Mesenchymal stem cell (in vitro differentiated cells and primary cell): Measurements from ENCODE around the gene OBSL1. TPM values are rescaled to one million over a fixed set of nuclear protein-coding genes. Genes with fewer than 3 reads are reported as not detected.

Experiments
- DNase-seq: peaks from one replicate; pipeline ENCODE4 v3.0.0-alpha.2; 2013
- H2AFZ ChIP-seq: one replicate; pipeline ENCODE4 v1.6.1; 2013; ENCODE audit warnings: low read depth, mild to moderate bottlenecking, control low read depth, inconsistent platforms, low read length, moderate library complexity
- H2AK5ac ChIP-seq: 2 replicates; pipeline ENCODE4 v1.6.1; 2013; ENCODE audit warnings: low read length, moderate library complexity, mild to moderate bottlenecking, inconsistent platforms; ENCODE audit not compliant: severe bottlenecking
- H2BK120ac ChIP-seq: one replicate; pipeline ENCODE4 v1.6.1; 2013; ENCODE audit warnings: low read depth, mild to moderate bottlenecking, inconsistent platforms, low read length, moderate library complexity
- H2BK12ac ChIP-seq, 2 experiments: one replicate each; pipeline ENCODE4 v1.6.1; 2013; ENCODE audit warnings: inconsistent platforms in 2 of 2, low read length in 2 of 2, mild to moderate bottlenecking in 2 of 2, moderate library complexity in 2 of 2, control low read depth in 1 of 2
- H2BK15ac ChIP-seq: one replicate; pipeline ENCODE4 v1.6.1; 2013; ENCODE audit warnings: mild to moderate bottlenecking, low read depth, inconsistent platforms; ENCODE audit not compliant: poor library complexity, severe bottlenecking
- H2BK5ac ChIP-seq: 2 replicates; pipeline ENCODE4 v1.6.1; 2013; ENCODE audit warnings: low read depth, mild to moderate bottlenecking, low read length, control low read depth, inconsistent platforms; ENCODE audit not compliant: poor library complexity, severe bottlenecking
- H3K14ac ChIP-seq, 2 experiments: one replicate each; pipeline ENCODE4 v1.6.1; 2013; ENCODE audit warnings: inconsistent platforms in 2 of 2, low read length in 2 of 2, control low read depth in 1 of 2, mild to moderate bottlenecking in 1 of 2, moderate library complexity in 1 of 2
- H3K18ac ChIP-seq, 2 experiments: one replicate each; pipeline ENCODE4 v1.6.1; 2013; ENCODE audit warnings: inconsistent platforms in 2 of 2, low read length in 2 of 2, control low read depth in 1 of 2, low read depth in 1 of 2, mild to moderate bottlenecking in 1 of 2
- H3K23ac ChIP-seq, 2 experiments: one replicate each; pipeline ENCODE4 v1.6.1; 2013; ENCODE audit warnings: inconsistent platforms in 2 of 2, low read length in 2 of 2, mild to moderate bottlenecking in 2 of 2, moderate library complexity in 2 of 2, control low read depth in 1 of 2
- H3K27ac ChIP-seq: 2 replicates; pipeline ENCODE4 v1.5.1; 2013; ENCODE audit warnings: mild to moderate bottlenecking, moderate library complexity, low read length, control low read depth, inconsistent platforms; ENCODE audit not compliant: poor library complexity, severe bottlenecking
- H3K27me3 ChIP-seq, 2 experiments: 2 replicates each; pipeline versions ENCODE4 v1.6.1 to v1.7.0; 2013; ENCODE audit warnings: low read length in 2 of 2, mild to moderate bottlenecking in 2 of 2, moderate library complexity in 2 of 2, control low read depth in 1 of 2, inconsistent platforms in 1 of 2; ENCODE audit not compliant: control insufficient read depth in 1 of 2, insufficient read depth in 1 of 2
- H3K36me3 ChIP-seq, 2 experiments: 2 replicates each; pipeline versions ENCODE4 v1.6.1 to v1.7.0; 2013; ENCODE audit warnings: low read length in 2 of 2, control low read depth in 1 of 2, inconsistent platforms in 1 of 2, low read depth in 1 of 2, mild to moderate bottlenecking in 1 of 2; ENCODE audit not compliant: insufficient read depth in 2 of 2, control insufficient read depth in 1 of 2
- H3K4ac ChIP-seq, 2 experiments: one replicate each; pipeline ENCODE4 v1.6.1; 2013; ENCODE audit warnings: inconsistent platforms in 2 of 2, low read length in 2 of 2, mild to moderate bottlenecking in 2 of 2, moderate library complexity in 2 of 2, control low read depth in 1 of 2, low read depth in 1 of 2
- H3K4me1 ChIP-seq: 2 replicates; pipeline ENCODE4 v1.6.1; 2013; ENCODE audit warnings: low read depth, low read length, control low read depth; ENCODE audit not compliant: control insufficient read depth, insufficient read depth
- H3K4me2 ChIP-seq: 2 replicates; pipeline ENCODE4 v1.6.1; 2013; ENCODE audit warnings: low read length, mild to moderate bottlenecking, inconsistent platforms; ENCODE audit not compliant: poor library complexity, severe bottlenecking
- H3K4me3 ChIP-seq, 2 experiments: 2 replicates each; pipeline versions ENCODE4 v1.5.1 to v1.7.0; 2013; ENCODE audit warnings: low read length in 2 of 2, mild to moderate bottlenecking in 2 of 2, control low read depth in 1 of 2, low read depth in 1 of 2; ENCODE audit not compliant: insufficient read depth in 1 of 2
- H3K79me1 ChIP-seq: replicated peaks from 2 replicates; pipeline ENCODE4 v1.6.1; 2013; ENCODE audit warnings: mild to moderate bottlenecking, control low read depth, low read length, inconsistent platforms; ENCODE audit not compliant: poor library complexity, severe bottlenecking
- H3K9ac ChIP-seq: 2 replicates; pipeline ENCODE4 v1.7.0; 2013; ENCODE audit warnings: mild to moderate bottlenecking, low read length, moderate library complexity
- H3K9me3 ChIP-seq: 2 replicates; pipeline ENCODE4 v1.7.0; 2013; ENCODE audit warnings: mild to moderate bottlenecking, low read length; ENCODE audit not compliant: control insufficient read depth
- H4K8ac ChIP-seq: one replicate; pipeline ENCODE4 v1.6.1; 2013; ENCODE audit warnings: inconsistent platforms, mild to moderate bottlenecking, low read length, moderate library complexity
- H4K91ac ChIP-seq: one replicate; pipeline ENCODE4 v1.6.1; 2013; ENCODE audit warnings: mild to moderate bottlenecking, low read length, inconsistent platforms
- WGBS: methylation state at CpG from one replicate; pipeline ENCODE4 v1.1.7; 2013; ENCODE audit warnings: mixed read lengths; 5-methylcytosine and 5-hydroxymethylcytosine counted together
- polyA plus RNA-seq, 2 experiments: library from polyadenylated mRNA; stranded (reverse); fragments of 200-250 nt; gene quantifications; one replicate each; pipeline ENCODE4 v1.2.3, GENCODE V29; 2013

The OBSL1 gene
- polyA plus RNA-seq (2013, experiment 1 of 2) = 19.4 TPM
- polyA plus RNA-seq (2013, experiment 2 of 2) = 20.0 TPM

DNA sequence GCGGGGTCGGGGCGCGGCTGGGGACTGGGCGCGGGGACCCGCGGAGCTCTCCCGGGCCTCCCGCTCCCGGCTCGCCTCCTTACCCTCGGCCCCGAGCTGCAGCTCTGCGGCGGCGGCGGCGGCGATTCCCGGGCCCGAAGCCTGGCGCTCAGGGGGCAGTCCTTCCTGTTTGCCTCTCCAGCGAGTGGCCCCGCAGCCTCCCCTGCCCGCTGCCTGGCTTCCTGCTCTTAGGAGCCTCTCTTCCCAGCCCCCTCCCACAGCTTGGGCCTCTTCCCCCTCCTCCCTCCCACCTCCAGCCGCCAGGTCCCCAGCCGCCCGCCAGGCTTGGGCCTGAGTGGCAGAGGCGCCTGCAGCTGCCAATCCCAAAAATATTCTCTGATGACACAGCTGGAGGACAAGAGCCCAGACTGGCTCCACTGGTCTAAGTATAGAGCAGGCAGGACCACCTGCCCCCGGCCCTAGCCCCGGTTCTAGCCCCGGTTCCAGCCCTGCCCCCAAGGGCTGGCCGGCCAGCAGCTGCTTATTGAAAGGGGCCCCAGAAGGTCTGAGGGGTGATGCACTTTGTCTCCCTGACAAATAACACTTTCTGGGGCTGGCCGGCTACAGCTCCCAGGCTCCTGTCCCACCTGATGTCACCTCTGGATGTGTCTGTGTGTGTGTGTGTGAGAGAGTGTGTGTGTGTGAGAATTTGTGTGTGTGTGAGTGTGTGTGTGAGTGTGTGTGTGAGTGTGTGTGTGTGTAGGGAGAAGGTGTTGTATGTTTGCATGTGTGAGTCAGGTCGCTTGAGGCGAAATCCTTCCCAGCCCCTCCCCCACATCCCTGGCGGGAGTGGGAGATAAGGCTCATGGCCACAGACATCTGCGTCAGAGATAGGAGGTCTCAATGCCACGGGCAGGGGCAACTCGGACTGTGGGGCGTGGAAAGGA is at the start of gene OBSL1:
OBSL1 (minus strand) TSS at position 229 of the 926 bp plus-strand sequence. CDS start 307 bp downstream, outside the sequence.
- Histone ChIP-seq H2BK15ac (peak within 1 kb of the TSS; percentile 89), H3K18ac (peak within 1 kb of the TSS; percentile 90 to 96), H3K4me1 (peaks cover 20% of the 10 kb centered on the region), H3K36me3 (peaks cover 20% of the 10 kb centered on the region in 2 experiments), H4K8ac (peak within 1 kb of the TSS; percentile 95), H3K79me1 (peaks cover 15% of the 10 kb centered on the region), H3K27me3 (peaks cover 20 to 22% of the 10 kb centered on the region in 2 experiments), H2BK5ac (peak within 1 kb of the TSS; percentile 12), H3K9me3 (no peaks in the 10 kb centered on the region), H2AK5ac (peak within 1 kb of the TSS; percentile 39), H3K4me2 (peak within 1 kb of the TSS; percentile 83), H4K91ac (peak within 1 kb of the TSS; percentile 93), H3K27ac (peak within 1 kb of the TSS; percentile 39), H2BK12ac (peak within 1 kb of the TSS; percentile 59 to 69), H2AFZ (peak within 1 kb of the TSS; percentile 83), H3K4me3 (peak within 1 kb of the TSS; percentile 77 to 88), H3K4ac (peak within 1 kb of the TSS; percentile 89 to 92), H2BK120ac (peak within 1 kb of the TSS; percentile 96), H3K9ac (peak within 1 kb of the TSS; percentile 80), H3K23ac (peak within 1 kb of the TSS; percentile 39 to 84), H3K14ac (peak within 1 kb of the TSS; percentile 17 to 96)
- peak; percentile 73 for DNase-seq
- WGBS = 3% methylated on average over 26 of the region's 42 CpGs

DNA sequence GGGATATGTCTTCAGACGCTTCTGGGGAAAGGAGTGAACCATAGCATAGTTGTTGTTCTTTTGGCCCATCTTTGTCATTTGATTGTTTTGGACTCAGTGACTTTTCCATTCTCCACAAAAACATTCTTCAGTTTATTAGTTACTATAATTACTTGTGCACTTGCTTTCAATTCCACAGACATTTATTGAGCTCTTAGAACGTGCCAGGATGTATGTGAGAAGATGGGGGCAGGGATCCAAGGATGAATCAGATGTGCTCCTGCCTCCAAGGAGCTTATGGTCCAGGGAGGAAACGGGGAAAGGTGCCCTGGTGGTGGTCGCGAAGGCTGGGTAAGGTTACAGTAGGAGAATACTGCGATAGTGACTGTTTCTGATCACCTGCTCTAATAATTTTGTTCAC is 49.2 kb upstream of the OBSL1 start:
- H3K4me1 ChIP-seq = no peaks in the 10 kb centered on the region
- no peak overlapping the region for H3K18ac ChIP-seq
- no peak overlapping the region for H2BK5ac ChIP-seq
- no peak overlapping the region for H3K4me2 ChIP-seq
- peaks cover 15 to 19% of the 10 kb centered on the region in 2 experiments for H3K27me3 ChIP-seq
- H3K23ac ChIP-seq = no peak overlapping the region
- H3K79me1 ChIP-seq = no peaks in the 10 kb centered on the region
- H4K91ac ChIP-seq = no peak overlapping the region
- H3K4me3 ChIP-seq = no peak overlapping the region
- H3K14ac ChIP-seq = no peak overlapping the region
- no peak overlapping the region for H3K4ac ChIP-seq
- H2BK120ac ChIP-seq = no peak overlapping the region
- peaks cover 12 to 14% of the 10 kb centered on the region in 2 experiments for H3K36me3 ChIP-seq
- H2BK15ac ChIP-seq = no peak overlapping the region
- no peaks in the 10 kb centered on the region for H3K9me3 ChIP-seq
- H2AFZ ChIP-seq = no peak overlapping the region
- no peak overlapping the region for H3K9ac ChIP-seq
- no peak overlapping the region for H2AK5ac ChIP-seq
- H3K27ac ChIP-seq = no peak overlapping the region
- H2BK12ac ChIP-seq = no peak overlapping the region
- DNase-seq = no peak
- WGBS = 89% methylated on average over 5 of the region's 6 CpGs
- H4K8ac ChIP-seq = no peak overlapping the region

DNA sequence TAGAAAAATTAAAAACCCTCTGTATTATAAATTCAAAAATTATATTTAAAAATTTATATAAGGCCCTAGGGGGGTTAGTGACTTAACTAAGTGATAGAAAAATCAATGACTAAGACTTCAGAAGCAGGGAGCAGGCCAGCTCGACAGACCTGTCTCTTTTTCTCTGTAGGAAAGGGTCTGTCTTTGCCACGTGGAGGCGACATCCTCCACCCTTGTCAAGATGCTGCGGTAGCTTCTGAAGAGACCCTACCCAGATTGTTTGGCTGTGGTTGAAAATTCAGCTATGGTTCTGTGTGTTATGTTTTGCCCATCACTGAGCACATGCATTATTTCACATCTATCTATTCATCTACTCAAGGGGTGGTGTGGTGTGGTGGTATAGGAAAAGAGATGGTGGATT is 47.9 kb upstream of the OBSL1 start:
- Histone ChIP-seq H3K4me1 (no peaks in the 10 kb centered on the region), H3K18ac (no peak overlapping the region), H3K79me1 (no peaks in the 10 kb centered on the region), H2BK120ac (no peak overlapping the region), H2AK5ac (no peak overlapping the region), H4K8ac (no peak overlapping the region), H3K23ac (no peak overlapping the region), H2BK5ac (no peak overlapping the region), H2BK12ac (no peak overlapping the region), H3K9me3 (no peaks in the 10 kb centered on the region), H4K91ac (no peak overlapping the region), H3K4me3 (no peak overlapping the region), H3K27me3 (peaks cover 11 to 14% of the 10 kb centered on the region in 2 experiments), H3K14ac (no peak overlapping the region), H2AFZ (no peak overlapping the region), H2BK15ac (no peak overlapping the region), H3K4me2 (no peak overlapping the region), H3K4ac (no peak overlapping the region), H3K27ac (no peak overlapping the region), H3K36me3 (peaks cover 25 to 27% of the 10 kb centered on the region in 2 experiments), H3K9ac (no peak overlapping the region)
- 23% methylated on average over 1 of the region's 4 CpGs for WGBS
- no peak for DNase-seq

DNA sequence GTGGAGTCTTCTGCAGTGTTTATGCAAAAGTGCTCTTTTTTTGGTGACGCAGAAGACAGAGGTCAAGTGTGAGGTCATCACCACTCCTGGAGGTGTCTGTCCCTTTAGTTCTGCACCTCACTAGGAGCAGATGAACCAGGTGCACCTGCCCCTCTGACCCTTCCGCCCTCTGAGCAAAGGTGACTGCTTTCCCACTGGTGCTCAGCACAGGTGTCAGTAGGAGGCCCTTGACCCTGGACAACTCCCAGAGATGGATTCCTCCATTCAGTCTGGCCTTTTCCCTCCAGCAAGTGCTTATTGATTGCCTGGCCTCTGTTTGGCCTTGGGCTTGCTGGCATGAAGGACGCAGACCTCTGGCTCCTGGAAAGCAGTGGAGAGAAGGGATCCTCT is 47.4 kb upstream of the OBSL1 start:
- no peak overlapping the region for H3K23ac ChIP-seq
- H2BK120ac ChIP-seq = no peak overlapping the region
- no peak overlapping the region for H3K27ac ChIP-seq
- H3K4me3 ChIP-seq = no peak overlapping the region
- H2BK5ac ChIP-seq = no peak overlapping the region
- no peaks in the 10 kb centered on the region for H3K9me3 ChIP-seq
- peaks cover 30 to 32% of the 10 kb centered on the region in 2 experiments for H3K36me3 ChIP-seq
- WGBS = 96% methylated on average over 3 of the region's 3 CpGs
- no peak overlapping the region for H3K18ac ChIP-seq
- no peak for DNase-seq
- no peak overlapping the region for H3K4me2 ChIP-seq
- no peak overlapping the region for H4K91ac ChIP-seq
- no peak overlapping the region for H4K8ac ChIP-seq
- no peak overlapping the region for H2BK15ac ChIP-seq
- H3K4ac ChIP-seq = no peak overlapping the region
- no peak overlapping the region for H2AK5ac ChIP-seq
- H3K4me1 ChIP-seq = no peaks in the 10 kb centered on the region
- H3K14ac ChIP-seq = no peak overlapping the region
- H3K79me1 ChIP-seq = no peaks in the 10 kb centered on the region
- no peak overlapping the region for H2BK12ac ChIP-seq
- H3K9ac ChIP-seq = no peak overlapping the region
- H2AFZ ChIP-seq = no peak overlapping the region
- peaks cover 9 to 11% of the 10 kb centered on the region in 2 experiments for H3K27me3 ChIP-seq
